Measurements from ENCODE around the gene SCP2.

SCP2 gene

DNA sequence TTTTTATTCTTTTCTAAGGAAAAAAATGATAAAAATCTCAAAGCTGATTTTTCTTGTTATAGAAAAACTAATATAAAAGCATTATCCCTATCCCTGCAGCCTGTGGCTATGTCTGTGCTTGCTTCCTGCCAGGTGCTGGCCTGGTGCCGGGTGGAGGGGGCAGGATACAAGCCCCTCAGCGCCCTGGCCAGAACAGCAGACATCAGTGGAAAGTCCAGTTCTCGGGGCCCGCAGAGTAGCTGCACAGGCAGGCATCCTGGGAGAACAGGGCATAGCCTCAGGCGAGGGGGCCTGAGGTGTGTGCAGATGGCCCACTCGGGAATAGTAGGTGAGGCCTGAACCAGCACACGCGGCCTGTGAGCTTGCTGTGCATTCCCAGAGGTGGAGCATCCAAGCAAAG is 158.3 kb downstream of the SCP2 start:
- no peak for DNase-seq

DNA sequence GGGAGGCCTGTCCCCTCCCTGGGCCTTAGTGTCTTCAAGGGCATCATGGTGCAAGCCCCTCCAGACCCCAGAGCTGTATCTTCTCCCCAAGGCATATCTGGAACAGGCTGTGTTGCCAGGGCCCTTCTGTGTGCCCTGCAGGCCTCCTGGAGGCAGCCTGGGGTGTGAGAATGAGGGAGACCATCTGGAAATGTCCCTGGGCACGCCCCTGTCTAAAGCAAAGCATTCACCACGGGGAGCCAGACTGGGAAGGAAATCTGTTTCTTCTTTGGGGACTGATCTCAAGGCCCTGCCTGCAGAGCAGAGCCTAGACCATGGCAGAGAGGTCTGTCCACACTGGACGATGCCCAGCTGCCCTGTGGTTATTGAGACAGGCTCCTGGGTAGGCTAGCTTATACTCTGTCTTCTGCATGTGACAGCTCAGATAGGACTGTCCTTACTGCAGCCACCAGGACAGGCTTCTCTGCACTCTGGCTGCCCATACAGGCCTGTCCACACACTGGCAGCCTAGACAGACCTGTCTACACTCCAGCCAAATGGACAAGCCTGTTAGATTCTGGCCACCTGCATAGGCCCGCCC is 159.5 kb downstream of the SCP2 start:
- DNase-seq: no peak

DNA sequence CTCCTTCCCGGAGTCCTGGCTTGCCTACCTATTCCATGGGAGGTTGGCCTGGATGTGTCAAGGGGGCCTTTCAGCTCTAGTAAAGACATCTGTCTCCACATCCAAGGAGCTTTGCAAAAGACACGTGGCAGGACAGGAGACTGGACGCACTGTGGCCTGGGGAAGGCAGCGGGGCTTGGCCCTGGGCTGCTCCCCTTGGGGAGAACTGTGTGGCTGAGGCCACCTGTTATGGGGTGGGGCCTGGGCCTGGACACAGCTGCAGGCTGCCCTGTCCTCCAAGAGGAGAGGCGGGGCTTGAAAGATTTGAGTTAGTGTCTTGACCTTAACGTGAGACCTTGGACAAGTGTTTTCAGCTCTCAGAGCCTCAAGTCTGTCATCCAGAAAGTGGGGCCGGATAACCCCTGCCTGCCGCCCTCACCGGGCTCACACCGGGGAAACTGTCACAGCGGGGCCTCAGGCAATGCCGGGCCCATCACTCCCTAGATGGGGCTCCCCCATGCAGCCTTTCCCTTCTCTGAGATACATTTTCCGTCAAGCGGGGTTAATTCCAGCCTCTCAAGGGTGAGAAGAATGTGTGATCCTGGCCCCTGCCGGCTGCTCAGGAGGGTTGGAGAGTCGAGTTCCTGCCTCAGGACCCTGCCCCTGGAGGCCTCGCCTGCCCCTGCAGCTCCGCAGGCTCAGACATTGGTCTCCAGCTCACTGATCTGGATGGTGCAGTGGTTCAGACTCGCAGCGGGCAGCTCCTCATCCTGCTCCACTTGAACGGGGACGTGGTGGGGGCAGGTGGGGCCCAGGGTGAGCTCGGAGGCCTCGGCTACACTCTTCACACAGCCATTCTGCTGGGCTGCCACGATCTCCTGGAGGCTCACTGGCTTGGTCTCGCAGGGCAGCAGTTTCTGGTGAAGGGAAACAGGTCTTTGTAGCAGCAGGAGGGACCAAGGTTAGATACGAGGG is 160.5 kb downstream of the SCP2 start:
- DNase-seq: no peak

DNA sequence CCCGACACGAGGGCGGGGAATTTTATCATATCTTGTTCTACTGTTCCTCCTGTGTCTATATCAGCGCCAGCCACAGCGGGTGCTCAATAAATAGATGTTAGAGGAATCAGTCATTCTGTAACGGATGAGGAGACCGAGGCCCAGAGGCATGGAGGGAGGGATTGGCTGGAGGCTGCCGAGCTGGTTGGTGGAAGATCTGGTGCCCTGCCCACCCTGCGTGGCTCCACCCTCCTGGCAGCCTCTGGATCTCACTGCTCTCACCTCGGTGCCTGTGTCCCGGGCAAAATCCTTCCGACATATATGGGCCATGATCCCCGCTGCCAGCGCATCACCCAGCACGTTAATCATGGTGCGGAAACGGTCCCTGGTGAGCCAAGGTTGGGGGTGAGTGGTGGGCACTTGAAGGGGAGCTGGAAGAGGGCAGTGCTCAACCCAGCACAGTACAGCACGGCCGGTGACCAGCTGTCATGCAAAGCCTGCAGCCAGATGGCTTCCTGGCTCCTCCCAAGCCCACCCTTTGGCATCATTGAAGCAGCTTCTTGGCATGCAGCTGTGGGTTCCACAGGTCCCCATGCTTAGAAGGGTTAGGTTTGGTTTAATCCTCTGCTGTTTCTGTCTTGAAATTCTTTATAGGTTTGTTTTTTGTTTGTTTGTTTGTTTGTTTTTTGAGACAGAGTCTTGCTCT is 161.7 kb downstream of the SCP2 start:
- DNase-seq: no peak

DNA sequence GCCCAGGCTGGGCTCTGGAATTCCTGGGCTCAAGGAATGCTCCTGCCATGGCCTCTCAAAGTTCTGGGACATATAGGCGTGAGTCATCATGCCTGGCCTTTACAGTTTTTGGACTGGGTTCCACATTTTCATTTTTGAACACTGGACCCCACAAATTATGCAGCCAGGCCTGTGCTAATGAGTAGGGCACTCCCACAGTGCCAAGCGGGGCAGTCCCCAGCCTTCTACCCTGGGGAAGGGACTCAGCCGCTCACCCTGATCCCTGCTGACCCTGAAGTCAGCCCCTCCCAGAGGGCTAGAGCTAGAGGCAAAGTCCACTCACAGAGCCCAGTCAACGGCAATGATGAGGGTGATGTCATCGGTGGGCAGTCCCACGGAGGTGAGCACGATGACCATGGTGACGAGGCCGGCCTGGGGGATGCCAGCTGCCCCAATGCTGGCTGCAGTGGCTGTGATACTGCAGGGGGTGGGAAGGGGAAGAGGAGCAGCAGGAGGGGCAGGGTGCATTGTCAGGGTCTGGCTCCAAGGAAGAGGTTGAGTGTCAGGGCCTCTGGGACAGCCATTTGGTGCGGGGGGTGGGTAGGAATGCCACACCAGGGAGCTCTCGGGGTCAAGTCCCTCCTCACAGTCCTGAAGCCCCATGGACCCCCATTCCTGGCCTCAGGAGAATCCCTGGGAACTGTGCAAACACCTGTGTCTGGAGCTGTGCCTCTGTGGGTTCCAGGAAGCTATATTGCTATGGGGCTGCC is 162.6 kb downstream of the SCP2 start:
- DNase-seq: no peak

DNA sequence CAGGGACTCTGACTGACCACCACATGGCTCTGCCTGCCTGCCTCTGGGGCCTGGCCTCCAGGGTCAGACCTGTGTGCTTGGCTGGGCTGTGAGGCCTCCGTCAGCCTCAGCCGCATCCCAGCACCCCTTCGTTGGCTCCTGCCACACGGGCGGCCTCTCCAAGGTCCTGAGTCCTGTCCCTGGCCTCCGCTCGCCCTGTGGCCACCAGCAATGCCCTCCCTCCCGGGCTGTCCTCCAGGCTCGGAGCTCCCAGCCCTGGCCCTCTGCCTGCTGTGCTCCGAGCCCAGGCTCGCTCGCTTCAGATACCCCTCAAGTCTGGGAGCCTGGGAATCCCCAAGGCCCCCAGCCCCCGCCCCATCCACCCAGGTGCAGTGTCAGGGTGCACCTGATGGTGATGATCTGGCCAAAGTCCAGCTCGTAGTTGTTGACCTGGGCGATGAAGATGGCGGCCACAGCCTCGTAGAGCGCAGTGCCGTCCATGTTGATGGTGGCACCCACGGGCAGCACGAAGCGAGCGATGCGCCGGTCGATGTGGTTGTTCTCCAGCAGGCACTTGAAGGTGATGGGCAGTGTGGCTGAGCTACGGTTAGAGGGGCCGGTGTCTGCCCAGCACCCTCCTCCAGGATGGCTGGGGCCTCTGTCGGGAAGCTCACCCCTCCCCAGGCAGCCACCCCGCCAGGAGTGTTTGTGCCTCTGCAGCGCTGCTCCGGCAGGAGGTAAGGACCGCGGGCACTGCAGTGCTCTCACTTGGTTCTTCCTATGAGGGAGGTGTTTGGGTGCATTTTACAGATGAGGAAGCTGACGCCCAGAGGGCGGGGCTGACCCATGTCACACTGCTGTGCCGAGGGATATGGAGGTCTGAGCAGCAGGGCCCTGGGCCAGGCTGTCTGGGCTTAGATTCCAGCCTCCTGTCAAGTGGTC is 163.4 kb downstream of the SCP2 start:
- peak; percentile 20 for DNase-seq

DNA sequence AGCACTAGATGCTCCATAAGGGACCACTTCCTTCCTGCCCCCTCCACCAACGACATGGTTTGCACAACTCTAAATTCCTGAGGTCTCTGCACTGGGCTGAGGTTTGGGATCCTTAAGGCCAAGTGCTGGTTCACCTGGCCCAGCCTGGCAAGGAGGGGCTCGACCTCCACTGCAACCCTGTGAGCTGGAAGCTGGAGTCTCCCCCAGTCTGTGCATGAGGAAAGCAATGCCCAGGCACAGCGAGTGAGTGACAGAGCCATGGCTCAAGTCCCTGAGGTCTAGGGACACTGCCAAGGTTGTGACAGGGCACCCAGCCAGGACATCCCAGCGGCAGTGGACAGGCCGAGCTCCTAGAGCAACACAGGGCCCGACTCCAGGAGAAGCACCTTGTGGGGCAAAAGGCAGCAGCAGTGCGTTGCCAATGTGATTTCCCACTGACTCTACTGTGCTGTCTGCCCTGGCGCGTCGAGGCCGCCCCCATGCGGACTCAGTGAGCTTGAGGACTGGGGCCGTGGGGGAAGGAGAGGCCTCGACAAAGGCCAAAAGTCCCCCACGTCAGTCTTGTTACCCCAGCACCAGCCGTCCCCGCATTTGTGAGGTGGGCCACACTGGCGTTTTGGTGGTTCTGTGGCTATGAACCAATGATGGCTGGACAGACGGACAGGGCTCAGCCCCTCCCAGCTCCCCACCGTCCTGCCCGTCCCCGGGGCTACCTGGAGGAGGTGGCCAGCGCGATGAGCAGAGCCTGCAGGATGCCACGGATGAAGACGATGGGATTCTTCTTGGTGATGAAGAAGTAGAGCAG is 165.0 kb downstream of the SCP2 start:
- DNase-seq: no peak

DNA sequence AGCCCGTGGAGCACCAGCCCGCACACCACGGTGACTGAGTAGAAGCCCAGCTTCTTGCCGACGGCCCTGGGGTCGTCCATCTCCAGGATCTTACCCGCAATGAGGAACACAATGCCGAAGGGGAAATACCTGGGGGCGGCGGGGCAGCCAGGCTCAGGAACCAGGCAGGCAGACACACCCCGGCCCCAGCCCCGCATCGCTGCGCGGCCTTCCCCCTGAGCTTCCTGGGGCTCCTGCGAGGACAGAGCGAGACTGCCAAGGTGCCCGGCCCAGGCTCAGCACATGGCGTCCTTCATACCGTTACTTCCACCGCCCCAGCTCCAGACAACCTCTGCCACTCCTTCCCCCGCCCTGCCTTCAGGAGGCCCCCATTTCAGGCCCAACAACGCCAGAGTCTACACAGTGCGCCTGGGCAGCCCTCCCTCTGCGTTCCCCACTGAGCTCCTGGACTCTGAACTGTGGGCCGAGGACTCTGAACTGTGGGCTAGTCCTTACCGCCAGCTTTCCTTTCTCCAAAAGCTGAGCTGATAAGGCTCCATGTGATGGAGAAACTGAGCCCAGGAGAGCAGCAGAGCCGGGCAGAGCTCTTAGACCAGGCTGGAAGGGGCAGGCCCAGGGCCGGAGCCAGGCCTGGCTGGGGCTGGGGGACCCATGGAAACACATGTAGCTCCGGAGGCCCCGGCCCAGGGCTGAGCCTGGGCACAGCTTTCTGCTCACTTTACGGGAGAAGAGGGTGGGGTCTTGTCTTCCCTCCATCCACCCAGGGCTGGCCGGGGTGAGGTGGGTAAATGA is 165.8 kb downstream of the SCP2 start:
- DNase-seq: no peak

DNA sequence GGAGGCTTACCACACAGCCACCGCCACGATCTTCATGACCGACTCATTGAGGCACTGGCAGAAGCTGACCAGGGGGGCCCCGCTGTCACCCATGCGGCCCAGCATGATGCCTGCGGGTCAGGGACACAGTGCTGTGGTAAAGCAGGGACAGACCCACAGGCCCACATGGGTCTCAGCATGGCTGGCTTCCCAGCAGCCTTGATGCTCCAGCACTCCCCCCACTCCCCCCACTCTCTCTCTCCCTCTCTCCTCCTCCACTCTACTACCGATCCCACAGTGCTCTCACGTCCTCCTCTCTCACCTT is 166.3 kb downstream of the SCP2 start:
- no peak for DNase-seq

DNA sequence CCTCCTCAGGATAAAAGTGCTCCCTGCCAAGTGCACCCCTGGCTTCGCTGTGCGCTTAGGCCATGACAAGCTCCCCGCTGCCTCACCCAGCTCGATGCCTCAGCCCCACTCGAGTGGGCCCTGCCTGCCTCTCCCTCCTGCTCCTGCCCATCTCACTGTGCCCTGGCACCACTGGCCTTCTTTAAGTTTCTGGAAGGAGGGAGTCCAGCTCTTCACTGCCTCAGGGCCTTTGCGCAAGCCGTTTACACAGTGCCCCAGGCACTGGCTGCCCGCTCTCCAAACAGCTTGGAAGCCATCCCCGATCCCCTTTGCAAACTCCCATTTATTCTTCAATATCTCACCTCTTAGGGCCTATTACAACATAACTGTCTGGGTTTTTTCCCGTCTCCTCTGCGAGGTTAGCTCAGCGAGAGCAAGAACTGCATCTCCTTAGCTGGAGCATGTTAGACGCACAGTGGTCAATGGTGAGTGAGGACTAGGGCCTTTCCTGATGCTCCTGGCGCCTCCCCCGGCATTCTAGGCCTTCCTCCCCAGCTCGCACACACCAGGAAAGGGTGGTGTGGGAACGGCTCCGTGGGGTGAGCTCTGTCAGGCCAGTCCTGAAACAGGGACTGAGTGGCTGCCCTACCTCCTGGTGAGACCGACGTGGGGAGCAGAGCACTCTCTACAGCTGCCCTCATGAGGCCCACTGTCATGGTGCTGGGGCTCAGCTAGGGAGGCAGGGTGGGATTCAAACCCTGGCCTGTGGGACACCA is 166.9 kb downstream of the SCP2 start:
- no peak for DNase-seq

DNA sequence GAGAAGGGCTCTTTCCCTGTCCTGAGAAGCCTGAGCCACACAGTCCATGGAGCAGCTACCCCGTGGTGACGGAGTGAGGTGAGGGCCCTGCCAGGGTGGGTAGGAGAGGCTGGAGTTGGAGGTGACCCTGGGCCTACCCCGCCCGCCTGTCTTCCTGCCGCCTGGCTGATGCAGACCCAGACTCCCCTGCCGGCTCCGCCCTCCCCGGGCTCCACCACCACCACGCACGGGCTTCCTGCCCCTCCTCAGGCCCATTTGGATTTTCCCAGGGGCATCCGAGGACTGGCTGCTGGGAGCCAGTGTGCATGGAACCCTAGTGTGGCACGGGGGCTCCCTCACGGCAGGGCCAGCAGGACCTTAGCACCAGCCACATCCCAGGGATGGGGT is 167.4 kb downstream of the SCP2 start:
- DNase-seq: no peak

Data from CD4-positive, alpha-beta T cell treated with Interleukin-12 subunit alpha and Interleukin-12 subunit beta, for 1 hour (primary cell).